Stomach (tissue), 9 donors: ENCODE measurements around the gene LRP1. TPM values are rescaled to one million over a fixed set of nuclear protein-coding genes. Genes with fewer than 3 reads are reported as not detected.
A peak's percentile ranks its signal among the peaks of the same experiment; 100 is the strongest.

Source experiments
- DNase-seq, 2 donors: peaks; one replicate each; pipeline versions ENCODE4 v3.0.0 to v3.0.0-alpha.2; 2013 to 2019
- H3K27ac ChIP-seq, 5 donors: fragments of 200-600 bp in 4 of 5; sonication (generic) in 4 of 5; one replicate each; pipeline ENCODE4 v1.5.1; 2013 to 2019; ENCODE audit warnings: mild to moderate bottlenecking in 1 of 5, moderate library complexity in 1 of 5
- H3K27me3 ChIP-seq, 3 donors: fragments of 200-600 bp; sonication (generic); one replicate each; pipeline ENCODE4 v1.5.1; 2017 to 2019; ENCODE audit warnings: mixed run types in 1 of 3
- H3K36me3 ChIP-seq, 4 donors: fragments of 200-600 bp; sonication (generic); 1 replicate in 3 of 4; 2 replicates in 1 of 4; pipeline ENCODE4 v1.5.1; 2016 to 2019
- H3K4me1 ChIP-seq, 4 donors: fragments of 200-600 bp; sonication (generic); one replicate each; pipeline ENCODE4 v1.5.1; 2016 to 2019
- H3K4me3 ChIP-seq, 4 donors: fragments of 200-600 bp; sonication (generic) in 3 of 4; one replicate each; pipeline ENCODE4 v1.5.1; 2016 to 2019; ENCODE audit warnings: mild to moderate bottlenecking in 1 of 4
- H3K9me3 ChIP-seq, 4 donors: fragments of 200-600 bp; sonication (generic); one replicate each; pipeline ENCODE4 v1.5.1; 2016 to 2019
- CTCF ChIP-seq, 7 experiments: fragments of 450-650 bp in 4 of 7; fragments of 200-600 bp in 3 of 7; sonication (generic) in 3 of 7; IDR thresholded peaks; one replicate each; pipeline ENCODE4 v1.5.1; 2016 to 2019; ENCODE audit warnings: antibody characterized with exemption in 7 of 7, control low read depth in 2 of 7, mild to moderate bottlenecking in 1 of 7
- EP300 ChIP-seq: sonication (generic); formaldehyde crosslinking; IDR thresholded peaks from one replicate; pipeline ENCODE4 v1.6.1; 2017; ENCODE audit warnings: antibody characterized with exemption
- POLR2A ChIP-seq, 4 donors: fragments of 450-650 bp; IDR thresholded peaks; one replicate each; pipeline ENCODE4 v1.6.1; 2016; ENCODE audit warnings: antibody characterized with exemption in 4 of 4, control low read depth in 2 of 4, mild to moderate bottlenecking in 1 of 4, moderate library complexity in 1 of 4
- POLR2AphosphoS5 ChIP-seq, 3 donors: sonication (generic); formaldehyde crosslinking; IDR thresholded peaks; one replicate each; pipeline ENCODE4 v1.6.1; 2016; ENCODE audit warnings: antibody characterized with exemption in 3 of 3
- WGBS, 5 donors: extraction: QIAGEN DNeasy Blood & Tissue Kit in 3 of 5; methylation state at CpG; one replicate each; pipeline versions ENCODE4 v1.1.5 to v1.1.7; 2013 to 2018; 5-methylcytosine and 5-hydroxymethylcytosine counted together
- intact Hi-C: fragments of 100-400 bp; cut with DNase I; formaldehyde crosslinking; loops from one replicate; pipeline ENCODE4 v1.15.1; 2023; ENCODE audit warnings: low total_unique reads
- polyA plus RNA-seq, 3 donors: library from polyadenylated mRNA; stranded (reverse); fragments of 200-250 nt; gene quantifications; one replicate each; pipeline ENCODE4 v1.2.3, GENCODE V29; 2013
- total RNA-seq, 5 donors: library from RNA; depleted of rRNA; stranded (reverse); fragments of >200 nt; gene quantifications; one replicate each; pipeline versions ENCODE4 v1.1.0 to v1.2.3, GENCODE V29; 2014 to 2016
- donor health status: healthy with polysubstance abuse.
- donor health status: Bipolar disorder and iron deficiency.
- donor health status: healthy.

The LRP1 gene
- total and polyA plus RNA-seq, 8 donors, result 13.5 to 510 (median 100) TPM

- intact Hi-C loops, result no loop called here
- no peak overlapping the region for H3K27ac ChIP-seq
- 5 to 11% (median 7%) methylated on average over 39 to 41 of the region's 41 CpGs for WGBS, 5 donors
- H3K27me3 ChIP-seq, result peaks cover 24 to 69% (median 49%) of the 10 kb centered on the region in 3 donors
- peak; percentile 85 to 89 for DNase-seq
- no peaks in the 10 kb centered on the region for H3K36me3 ChIP-seq
- H3K9me3 ChIP-seq, result no peaks in the 10 kb centered on the region
- TF ChIP-seq POLR2A (IDR thresholded peaks at IDR 0.05) (no peak), CTCF (IDR thresholded peaks at IDR 0.05) (peak in 5 of 7 experiments; percentile 54 to 69 (median 64))
- peaks cover 46 to 56% (median 54%) of the 10 kb centered on the region in 4 donors for H3K4me1 ChIP-seq
- H3K4me3 ChIP-seq, result peak overlapping the region; percentile 22 to 53 (median 38)
Observed at GRCh38 chr12:57243521-57244311, 115.4 kb downstream of the LRP1 start.

GRCh38 chr12:57244312-57244696 lies 116.0 kb downstream of the LRP1 start:
- H3K27me3 ChIP-seq, result peaks cover 24 to 63% (median 43%) of the 10 kb centered on the region in 3 donors

GRCh38 chr12:57247041-57247440 lies 118.8 kb downstream of the LRP1 start:
- peaks cover 13 to 36% (median 18%) of the 10 kb centered on the region in 3 donors for H3K27me3 ChIP-seq
- H3K4me1 ChIP-seq, result peaks cover 19 to 23% (median 22%) of the 10 kb centered on the region in 4 donors
- DNase-seq, result no peak
- H3K9me3 ChIP-seq, result no peaks in the 10 kb centered on the region
- H3K27ac ChIP-seq, result no peak overlapping the region
- WGBS, 5 donors, result 95 to 100% (median 97%) methylated on average over 1 of the region's 1 CpG
- TF ChIP-seq EP300 (no peak), POLR2A (IDR thresholded peaks at IDR 0.05) (no peak), POLR2AphosphoS5 (IDR thresholded peaks at IDR 0.05) (no peak), CTCF (IDR thresholded peaks at IDR 0.05) (no peak)
- intact Hi-C loops, result loop anchor here (5.0 kb wide), 1 partner anchor 35 kb away; no protein-coding TSS in a partner anchor
- H3K4me3 ChIP-seq, result no peak overlapping the region
- H3K36me3 ChIP-seq, result no peaks in the 10 kb centered on the region

More at GRCh38 chr12:57244312-57244696, 116.0 kb downstream of the LRP1 start:
- Histone ChIP-seq H3K9me3 (no peaks in the 10 kb centered on the region), H3K36me3 (no peaks in the 10 kb centered on the region), H3K4me3 (no peak overlapping the region), H3K27ac (no peak overlapping the region), H3K4me1 (peaks cover 44 to 50% (median 49%) of the 10 kb centered on the region in 4 donors)
- WGBS, 5 donors, result 38 to 69% (median 67%) methylated on average over 6 of the region's 6 CpGs
- DNase-seq, result no peak
- no peak for TF ChIP-seq CTCF (IDR thresholded peaks at IDR 0.05)
- no peak for TF ChIP-seq EP300
- no peak for TF ChIP-seq POLR2A (IDR thresholded peaks at IDR 0.05)
- TF ChIP-seq POLR2AphosphoS5 (IDR thresholded peaks at IDR 0.05), result no peak
- intact Hi-C loops, result no loop called here

- no peak overlapping the region for H3K4me3 ChIP-seq
- intact Hi-C loops, result loop anchor here (5.0 kb wide), 1 partner anchor 37 kb away; no protein-coding TSS in a partner anchor
Observed at GRCh38 chr12:57248934-57249742, 120.9 kb downstream of the LRP1 start.

More at GRCh38 chr12:57248934-57249742, 120.9 kb downstream of the LRP1 start:
- TF ChIP-seq POLR2A (IDR thresholded peaks at IDR 0.05) (no peak), EP300 (no peak), CTCF (IDR thresholded peaks at IDR 0.05) (no peak), POLR2AphosphoS5 (IDR thresholded peaks at IDR 0.05) (no peak)
- peaks cover 0 to 15% (median 2%) of the 10 kb centered on the region in 3 donors for H3K27me3 ChIP-seq
- peaks cover 0 to 9% (median 2%) of the 10 kb centered on the region in 4 donors for H3K36me3 ChIP-seq
- no peak for DNase-seq
- no peaks in the 10 kb centered on the region for H3K9me3 ChIP-seq
- H3K27ac ChIP-seq, result no peak overlapping the region
- peaks cover 0 to 2% (median under 1%) of the 10 kb centered on the region in 4 donors for H3K4me1 ChIP-seq
- 76 to 77% (median 76%) methylated on average over 6 to 7 of the region's 7 CpGs for WGBS, 5 donors
